NCI-H1048 (cell line): ENCODE results near the gene DAB2.

Experiments
- DNase-seq: peaks from one replicate; lab custom pipeline; 2025; lab: John Stamatoyannopoulos, UW

DAB2 gene

DNA sequence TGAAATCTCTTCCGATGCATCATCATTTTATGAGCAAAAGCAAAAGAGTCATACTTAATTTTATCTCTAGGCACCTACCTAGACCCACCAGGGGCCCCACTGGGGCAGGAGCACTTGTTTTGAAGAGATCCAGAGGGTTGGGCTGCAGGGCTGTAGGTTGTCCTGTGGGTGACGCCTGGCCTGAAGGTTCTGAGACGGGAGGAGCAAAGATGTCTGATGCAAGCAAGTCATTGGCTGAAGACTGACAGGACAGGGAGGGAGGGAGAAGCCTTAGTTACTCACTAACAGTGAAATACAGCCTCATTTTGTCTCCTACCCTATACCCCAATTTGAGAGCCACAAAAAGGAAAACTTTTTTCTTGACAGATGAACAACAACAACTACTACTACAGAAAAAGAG, 43.4 kb downstream of the DAB2 start:
- no peak for DNase-seq

DNA sequence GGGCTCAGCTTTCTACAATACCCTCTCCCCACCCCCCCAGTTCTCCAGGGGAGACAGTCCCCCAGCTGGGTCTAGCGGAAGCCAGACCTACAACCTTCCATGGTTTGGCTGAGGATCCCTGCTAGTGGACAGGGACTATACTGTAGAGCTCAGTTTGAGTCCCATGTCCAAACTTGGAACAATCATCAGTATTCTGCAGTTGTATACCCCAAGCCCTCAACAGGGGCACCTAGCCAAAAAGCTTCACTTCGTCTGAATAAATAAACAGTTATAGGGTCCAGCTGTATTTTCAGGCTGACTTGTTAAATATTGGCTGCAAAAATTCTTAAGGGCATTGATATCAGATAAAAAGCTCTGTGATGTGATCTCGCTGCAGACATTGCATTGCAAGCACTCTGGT, 45.1 kb downstream of the DAB2 start:
- DNase-seq = no peak

DNA sequence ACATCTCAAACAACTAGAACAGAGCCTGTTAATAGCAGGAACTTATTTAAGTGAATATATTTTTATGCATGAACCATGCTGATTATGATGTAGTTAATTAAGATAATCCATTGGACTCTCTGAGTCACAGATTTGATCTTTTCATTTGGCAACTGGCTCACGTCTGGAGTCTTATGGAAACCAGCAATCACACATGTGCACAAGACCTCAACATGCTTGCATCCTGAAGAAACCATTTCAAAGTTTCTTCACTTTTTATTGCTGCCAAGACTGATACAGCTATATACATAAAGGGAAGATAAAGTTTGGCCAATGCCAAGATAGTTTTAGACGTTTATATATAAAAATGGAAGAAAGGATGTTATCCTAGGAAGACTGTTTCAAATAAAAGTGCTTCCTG, 47.2 kb downstream of the DAB2 start:
- no peak for DNase-seq

DNA sequence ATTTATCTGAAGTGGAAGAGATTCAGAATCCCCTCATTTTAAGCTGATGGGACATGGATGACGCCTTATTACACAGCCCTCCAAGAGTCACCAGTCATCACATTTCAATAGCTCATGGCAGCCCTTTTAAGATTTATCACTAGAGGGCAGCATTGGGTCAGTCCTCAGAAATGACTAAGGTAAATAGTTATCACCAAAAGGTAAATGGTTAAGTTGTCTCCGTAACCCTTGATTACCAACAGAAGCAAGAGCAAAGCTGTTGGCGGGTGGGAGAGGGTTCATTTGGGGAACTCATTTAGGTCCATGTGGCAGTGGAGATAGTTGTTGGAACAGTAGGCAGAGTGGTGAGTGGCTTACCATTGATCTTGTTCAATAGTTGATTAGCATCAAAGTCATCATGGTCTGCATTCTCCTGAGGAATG, 48.5 kb downstream of the DAB2 start:
- DNase-seq = peak; percentile 33

DNA sequence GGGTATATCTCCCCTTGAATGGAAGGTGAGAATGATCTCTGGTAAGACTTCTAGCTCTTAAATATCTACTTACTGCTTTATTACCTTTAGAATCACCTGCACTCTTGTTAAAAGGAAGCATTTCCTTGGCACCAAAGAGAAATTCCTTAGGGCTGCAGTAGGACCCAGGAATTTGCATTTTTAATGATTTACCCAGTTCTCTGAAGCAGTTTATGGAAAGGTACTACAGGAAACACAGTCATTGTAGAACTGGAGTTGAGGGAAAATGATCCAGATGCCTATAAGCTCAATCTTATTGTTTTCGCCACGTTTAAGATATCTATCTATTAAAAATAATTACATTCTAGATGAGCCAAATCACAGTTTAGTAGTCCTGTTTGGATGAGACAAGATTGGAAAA, 51.0 kb downstream of the DAB2 start:
- DNase-seq = no peak

DNA sequence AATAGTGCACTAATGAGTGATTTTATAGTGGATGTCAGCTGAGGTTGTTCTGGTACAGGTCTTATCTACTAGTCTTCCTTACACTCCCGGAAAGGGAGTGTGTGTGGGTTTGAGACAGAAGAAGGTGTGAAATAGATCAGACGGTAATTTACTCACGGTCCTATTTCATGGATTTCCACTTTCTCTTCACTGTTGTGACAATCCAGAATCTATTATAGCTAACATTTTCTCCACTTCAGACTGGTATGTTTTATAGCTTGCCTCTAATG, 53.5 kb downstream of the DAB2 start:
- DNase-seq = no peak

DNA sequence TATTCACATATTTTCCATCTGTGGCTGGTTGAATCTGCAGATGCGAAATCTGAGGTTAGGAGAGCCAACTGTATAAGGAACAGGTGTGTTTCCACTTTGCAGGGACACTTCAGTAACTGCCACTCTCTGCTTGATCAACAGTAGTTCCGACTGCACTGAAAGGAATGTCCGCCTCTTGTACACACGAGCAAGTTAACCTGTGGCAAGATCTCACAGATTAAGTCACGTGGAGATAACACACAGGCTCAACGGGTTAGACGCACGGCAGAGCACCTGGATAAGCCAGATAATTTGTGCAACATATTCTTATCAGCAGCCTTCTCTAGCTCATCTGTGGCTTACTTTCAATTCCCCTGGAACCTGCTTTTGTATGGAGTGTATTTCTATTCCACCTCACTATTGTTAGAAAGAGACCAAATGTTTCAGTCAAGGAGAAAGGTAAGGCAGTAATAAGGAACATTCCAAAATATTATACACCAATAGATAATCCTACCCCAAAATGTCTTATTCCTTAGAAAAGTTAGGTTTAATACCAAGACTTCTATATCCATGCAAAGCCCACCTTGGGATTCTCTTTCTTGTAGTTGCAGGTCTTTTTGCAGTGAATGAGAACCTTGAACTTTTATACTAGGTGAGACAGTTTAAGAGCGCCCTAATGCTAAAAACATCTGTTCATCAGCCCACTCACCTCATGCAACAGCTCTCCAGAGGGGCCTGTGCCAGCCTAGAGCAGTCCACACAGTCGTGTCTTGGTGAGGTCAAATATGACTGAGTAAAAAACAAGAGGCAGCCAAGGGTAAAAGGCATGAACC, 54.0 kb downstream of the DAB2 start:
- DNase-seq = no peak

DNA sequence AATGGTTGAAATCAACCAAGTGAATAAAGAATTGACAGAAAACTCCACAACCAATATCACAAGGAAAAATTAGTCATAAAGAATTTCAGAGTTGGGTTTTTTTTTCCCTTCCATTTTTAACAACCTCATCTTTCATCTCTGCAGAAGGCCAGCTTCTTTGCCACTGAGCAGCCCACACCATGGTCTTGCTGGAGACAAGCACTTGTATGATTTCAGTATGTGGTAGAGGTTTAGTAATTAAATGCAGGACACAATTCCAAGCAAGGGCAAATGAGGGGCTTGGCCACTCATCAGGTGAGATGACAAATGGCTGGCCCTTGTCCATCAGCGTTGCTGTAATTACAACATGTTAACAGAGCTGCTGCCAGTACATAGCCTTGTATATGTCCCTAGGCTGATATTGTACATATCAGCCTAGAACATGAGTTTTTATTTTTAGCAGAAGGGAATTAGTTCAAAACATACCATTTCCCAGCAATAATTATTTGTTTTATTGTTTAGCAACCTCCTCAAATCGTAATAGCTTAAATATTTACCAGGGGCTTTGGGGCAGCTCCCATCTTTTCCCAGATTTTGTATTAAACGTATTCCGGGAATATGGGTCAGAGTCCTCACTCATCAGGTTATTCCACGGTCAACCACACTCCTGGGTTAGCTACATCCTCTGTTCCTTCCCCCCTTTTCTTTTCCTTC, 55.5 kb downstream of the DAB2 start:
- no peak for DNase-seq

DNA sequence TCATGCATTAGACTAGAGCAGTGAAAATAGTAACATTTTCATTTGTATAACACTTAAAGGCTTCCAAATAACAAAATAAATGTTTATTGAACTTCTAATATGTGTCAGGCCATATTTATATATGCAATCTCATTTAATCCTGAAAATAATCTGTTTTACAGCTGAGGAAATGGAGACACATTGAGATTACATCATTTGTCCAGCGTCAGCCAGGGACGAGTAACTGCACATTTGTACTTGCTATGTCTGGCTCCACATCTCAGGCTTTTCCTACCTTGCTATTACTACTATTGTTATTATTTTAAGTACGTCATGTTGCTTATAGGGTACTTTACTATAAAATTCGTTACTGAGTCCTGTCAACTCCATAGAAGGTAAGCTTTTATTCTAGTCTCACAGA, 56.7 kb downstream of the DAB2 start:
- no peak for DNase-seq

DNA sequence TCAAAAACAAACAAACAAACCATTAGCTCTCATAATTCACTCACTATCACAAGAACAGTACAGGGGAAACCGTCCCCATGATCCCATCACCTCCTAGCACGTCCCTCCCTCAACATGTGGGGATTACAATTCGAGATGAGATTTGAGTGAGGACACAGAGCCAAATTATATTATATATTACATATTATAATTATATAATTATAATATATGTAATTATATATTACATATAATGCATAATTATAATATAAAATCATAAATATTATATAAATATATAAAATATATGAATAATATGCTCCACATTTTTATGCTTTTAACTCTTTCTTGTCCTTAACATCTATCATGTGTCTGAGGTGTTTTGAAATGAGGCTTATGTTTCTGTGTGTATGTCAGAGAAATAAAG, 57.1 kb downstream of the DAB2 start:
- no peak for DNase-seq

DNA sequence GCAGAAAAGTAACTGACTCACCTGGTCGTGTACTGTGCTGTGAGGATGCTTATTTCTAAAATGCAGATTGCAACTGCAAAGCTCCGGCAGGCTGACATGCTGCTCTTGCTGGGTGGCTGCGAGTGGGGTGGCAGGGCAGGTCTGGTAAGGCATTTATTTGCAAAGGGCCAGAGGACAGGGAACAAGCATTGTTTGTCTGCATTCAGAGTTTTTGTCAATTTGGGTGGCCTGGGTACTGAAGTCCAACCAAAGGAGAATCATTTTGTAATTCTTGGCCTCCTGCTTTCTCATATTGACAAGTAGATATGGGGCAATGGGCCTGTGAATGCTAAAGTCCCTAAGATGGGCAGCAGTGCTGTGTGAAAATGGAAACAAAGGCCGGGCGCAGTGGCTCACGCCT, 60.4 kb downstream of the DAB2 start, which contains the start of gene C9:
Gene C9 (minus strand): TSS at position 129 of the 400 bp plus-strand sequence. CDS start 31 bp downstream, at position 98.
- no peak for DNase-seq

DNA sequence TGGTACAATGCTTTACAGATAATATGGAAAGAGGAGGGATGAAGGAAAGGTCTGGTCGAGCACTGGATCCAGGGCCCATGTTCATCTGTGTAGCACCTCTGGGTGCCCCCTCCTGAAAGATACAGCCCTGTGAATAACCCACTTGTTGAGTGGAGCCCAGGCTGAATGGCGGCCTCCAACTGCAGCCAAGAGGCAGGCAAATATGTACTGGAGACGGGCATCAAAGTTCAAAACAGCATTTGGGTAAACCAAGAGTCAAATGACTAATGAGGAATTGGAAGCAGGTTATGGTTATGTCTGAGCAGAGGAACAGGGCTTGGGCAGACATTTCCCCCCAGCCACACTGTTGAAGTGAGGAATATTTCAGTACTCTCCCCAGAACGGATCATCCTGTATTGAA, 61.6 kb downstream of the DAB2 start:
- no peak for DNase-seq

DNA sequence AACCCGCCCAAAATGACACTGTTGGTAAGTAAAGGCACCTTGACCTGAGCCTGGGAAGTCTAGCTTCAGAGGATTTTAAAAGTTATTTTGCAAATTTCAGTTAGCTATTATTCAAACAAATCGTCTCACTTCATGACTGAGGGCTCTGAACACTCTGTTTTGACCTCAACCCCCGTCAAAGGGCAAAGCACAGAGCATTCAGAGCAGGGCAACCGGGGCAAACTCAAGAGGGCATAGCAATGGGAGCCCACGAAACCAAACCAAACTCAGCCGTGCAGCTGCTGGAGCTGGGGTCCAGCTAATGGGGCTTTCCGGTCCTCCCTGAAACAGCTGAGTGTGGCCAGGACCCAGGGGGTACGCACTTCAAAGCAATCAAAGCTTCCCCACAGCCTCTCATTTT, 62.1 kb downstream of the DAB2 start:
- no peak for DNase-seq

DNA sequence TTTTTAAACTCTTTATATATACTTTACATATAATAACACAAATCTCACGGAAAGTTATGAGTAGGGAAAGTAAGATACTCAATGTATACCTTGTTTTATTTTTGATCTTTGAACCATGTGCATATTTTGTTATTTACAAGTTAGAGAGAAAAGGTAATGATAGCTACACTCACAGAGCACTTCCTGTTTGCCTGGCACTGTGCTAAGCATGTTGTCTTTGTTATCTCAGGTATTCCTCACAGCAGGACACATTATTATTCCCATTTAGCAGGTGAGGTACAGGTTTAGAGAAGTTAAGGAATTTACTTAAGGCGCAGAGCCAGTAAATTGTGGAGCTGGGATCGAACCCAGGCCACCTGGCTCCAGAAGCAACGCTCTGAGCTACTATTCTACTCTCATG, 63.5 kb downstream of the DAB2 start:
- no peak for DNase-seq

DNA sequence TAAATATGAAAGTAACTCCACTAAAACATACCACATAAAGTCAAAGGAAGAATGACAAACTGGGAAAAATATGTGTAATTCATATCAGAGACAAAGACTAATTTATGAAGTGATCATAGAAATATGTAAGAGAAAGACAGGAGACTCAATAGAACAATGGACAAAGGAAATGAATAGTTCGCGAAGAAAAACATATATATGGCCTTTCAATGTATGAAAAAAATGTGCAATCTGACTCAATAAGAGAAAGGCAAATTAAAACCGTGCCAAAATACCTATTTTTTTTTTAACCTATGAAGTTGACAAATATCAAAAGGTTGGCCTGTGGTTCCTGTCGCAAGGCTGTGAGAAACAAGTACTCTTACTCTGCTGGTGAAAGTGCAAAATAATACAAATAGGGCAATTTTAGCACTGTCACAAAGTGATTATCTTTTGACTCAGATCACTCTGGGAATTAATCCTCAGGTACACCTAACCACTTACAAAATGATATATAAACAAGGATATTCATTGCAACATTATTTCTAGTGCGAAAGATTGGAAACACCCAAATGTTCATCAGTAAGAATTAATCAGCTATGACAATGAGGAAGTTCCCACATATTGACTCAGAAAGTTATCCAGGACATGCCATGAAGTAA, 64.2 kb downstream of the DAB2 start:
- no peak for DNase-seq

DNA sequence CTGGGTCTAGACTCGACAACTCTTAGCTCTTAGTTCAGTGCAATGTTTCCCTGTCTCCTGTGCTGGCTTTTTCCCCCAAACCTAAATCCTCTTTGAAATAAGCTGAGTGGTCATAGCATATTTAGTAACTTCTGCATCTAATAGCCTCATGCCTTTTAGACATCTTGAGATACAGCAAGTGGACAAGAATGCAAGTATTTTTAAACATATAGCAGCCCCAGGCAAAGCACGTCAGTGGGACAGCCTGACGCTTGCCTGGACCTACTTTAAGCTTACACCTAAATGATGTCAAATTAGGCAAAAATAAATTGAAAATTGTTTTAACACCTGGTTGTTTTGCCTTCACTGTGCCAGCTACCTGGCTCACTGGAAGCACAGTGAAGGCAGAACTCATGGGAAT, 68.5 kb downstream of the DAB2 start:
- DNase-seq = no peak

DNA sequence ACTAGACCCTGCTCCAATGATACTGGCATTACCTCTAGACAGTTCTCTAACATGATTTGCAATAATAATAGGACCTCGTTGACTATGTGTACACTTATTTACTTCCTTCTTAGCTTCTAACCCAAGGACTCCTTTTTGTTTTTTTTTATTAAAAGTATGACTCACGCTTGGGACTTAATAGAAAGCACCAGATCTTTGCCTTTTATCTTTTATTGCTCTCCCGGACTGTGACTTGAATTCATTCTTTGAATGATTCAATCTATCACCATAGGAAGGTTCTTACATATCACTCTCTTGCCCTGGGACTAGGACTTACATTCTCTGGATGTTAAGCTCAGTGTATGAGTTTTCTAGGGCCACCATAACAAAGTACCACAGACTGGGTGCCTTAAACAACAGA, 69.5 kb downstream of the DAB2 start:
- no peak for DNase-seq

DNA sequence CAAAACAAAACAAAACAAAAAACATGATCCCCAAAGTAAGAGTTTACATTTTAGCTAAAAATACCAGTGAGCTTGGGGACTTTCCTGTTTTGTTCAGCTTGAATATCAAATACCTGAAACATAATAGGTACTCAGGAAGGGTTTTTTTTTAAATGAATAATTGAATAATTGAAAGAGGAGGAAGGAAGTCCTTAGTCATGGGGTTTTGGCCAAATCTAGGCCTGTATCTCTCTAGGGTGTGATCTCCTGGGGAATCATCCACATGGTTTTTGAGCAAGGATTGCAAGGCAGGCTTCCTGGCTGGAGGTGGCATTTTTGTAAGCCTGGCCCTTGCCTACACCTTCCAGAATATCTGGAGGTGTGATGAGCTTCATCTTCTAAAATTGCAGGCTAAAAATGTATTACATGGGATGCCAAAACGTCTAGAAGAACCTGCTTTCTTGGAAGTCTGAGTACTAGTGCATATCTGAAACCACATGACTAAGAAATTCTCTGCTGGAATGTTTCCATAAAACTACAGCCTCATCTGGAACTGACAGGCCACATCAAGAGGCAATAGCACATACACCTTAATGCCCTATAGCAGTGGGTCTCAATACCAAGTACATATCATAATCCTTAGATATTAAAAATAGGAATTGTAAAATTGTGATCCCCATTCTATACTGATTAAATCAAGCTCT, 70.9 kb downstream of the DAB2 start:
- no peak for DNase-seq

DNA sequence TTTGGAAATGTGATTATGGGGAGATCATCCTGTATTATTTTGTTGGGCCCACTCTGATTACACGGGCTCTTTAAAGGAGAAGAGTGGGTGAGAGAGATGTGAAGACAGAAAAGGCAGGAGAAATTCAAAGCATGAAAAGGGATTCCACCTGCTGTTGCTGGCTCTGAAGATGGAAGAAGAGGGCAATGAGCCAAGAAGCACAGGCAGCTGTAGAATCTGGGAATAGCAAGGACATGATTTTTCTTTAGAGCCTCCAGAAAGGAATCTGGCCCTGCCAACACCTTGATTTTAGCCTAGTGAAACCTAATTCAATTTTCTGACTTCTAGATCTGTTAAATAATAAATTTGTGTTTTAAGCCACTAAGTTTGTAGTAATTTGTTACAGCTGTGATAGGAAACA, 71.8 kb downstream of the DAB2 start:
- DNase-seq = no peak

DNA sequence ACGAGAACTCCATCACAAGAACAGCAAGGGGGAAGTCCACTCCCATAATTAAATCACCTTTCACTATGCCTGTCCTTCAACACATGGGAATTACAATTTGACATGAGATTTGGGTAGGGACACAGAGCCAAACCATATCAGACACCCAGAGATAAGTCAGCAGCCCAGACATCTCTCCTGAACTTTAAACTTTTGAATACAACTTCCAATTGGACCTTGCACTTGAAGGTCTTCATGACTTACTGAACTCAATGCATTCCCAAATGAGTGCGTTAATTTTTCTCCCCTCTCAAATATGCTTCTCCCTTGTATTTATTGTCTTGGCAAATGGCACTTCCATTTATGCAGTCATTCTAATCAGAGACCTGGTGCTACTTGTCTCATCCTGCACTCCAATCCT, 72.6 kb downstream of the DAB2 start:
- no peak for DNase-seq

DNA sequence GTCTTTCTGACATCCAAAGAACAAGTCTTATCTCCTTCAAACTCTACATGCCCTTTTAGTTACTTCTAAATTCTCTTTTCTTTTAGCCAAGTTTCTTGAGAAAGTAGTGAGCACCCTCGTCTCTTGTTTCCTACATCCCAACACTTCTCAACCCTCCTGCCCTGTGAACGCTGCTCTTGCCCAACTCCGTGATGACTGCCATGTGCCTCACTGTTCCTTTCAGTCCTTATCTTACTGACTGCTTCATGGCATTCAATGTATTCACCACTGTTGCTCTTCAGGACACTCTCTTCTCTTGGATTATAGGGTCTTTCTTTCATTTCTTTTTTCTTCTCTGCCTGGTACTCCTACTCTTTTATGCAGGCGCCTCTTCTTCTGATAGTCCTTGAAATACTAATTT, 75.3 kb downstream of the DAB2 start:
- DNase-seq = no peak

DNA sequence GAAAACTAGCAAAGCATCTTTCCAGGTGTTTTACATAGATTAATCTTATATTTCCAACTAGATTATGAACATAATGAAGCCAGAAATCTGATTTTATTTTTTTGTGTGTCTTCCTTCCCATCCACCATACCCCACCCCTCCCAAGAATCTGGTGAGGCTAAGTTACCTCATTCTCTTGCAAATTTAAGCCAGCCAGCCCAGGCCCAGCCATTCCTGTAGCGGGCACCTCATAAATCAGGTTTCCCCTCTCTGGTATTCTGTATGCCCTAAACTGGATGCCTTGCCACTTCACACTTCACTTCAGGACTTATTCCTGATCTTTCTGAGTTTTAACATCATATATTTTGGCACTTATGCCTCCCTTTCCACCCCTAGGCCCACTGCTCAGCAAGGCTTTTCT, 82.3 kb downstream of the DAB2 start:
- DNase-seq = no peak

DNA sequence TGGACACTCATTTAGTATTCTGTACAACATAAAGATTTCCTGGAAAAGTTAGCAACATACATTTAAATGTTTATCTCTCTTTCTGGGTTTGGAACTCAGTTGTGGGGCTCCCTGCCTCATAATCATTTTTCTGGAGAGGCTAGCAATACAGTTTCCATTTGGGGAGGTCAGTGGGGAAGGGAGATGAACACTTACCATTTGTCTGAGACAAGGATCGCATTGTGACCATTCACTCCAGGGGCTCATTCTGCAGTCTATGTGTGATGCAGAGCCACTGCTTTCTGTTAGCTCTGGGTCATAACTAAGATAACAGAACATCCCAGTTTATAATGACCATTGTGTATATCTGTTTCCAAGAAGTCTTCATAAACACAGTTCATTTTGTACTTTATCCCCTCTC, 82.9 kb downstream of the DAB2 start:
- no peak for DNase-seq
